ENCODE results near the gene TBC1D22A.

TBC1D22A gene

DNA sequence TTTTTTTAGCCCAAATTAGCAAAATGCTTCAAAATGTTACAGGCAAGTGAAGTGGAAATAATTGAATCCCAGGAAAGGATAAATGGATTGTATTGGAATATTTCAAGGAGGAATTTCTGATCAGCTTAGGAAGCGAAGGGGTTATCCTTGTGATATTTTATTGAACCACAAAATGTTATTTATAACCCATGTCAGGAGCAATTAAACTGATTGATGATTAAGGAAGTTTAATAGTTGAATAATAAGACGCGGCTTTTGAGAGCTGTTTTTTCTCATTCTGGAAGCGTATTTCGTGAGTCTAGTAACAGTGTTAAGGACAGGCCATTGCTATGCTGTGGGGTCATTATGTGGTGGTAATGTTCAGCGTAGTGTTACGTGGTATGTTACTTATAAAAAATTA lies 192.3 kb downstream of the TBC1D22A start:
- TF ChIP-seq ZFP3 (CRISPR knock-in tag; IDR thresholded peaks at IDR 0.05) (no peak), PPARA (CRISPR knock-in tag; IDR thresholded peaks at IDR 0.05; ENCODE audit: borderline replicate concordance) (no peak), OSR1 (CRISPR knock-in tag; IDR thresholded peaks at IDR 0.05) (no peak), BACH2 (CRISPR knock-in tag; IDR thresholded peaks at IDR 0.05; ENCODE audit: borderline replicate concordance) (no peak), RARB (CRISPR knock-in tag; IDR thresholded peaks at IDR 0.05) (no peak), PATZ1 (CRISPR knock-in tag; IDR thresholded peaks at IDR 0.05; ENCODE audit: borderline replicate concordance) (no peak), ZNF70 (CRISPR knock-in tag; IDR thresholded peaks at IDR 0.05) (no peak)
- TF ChIP-seq, protein P1, sequence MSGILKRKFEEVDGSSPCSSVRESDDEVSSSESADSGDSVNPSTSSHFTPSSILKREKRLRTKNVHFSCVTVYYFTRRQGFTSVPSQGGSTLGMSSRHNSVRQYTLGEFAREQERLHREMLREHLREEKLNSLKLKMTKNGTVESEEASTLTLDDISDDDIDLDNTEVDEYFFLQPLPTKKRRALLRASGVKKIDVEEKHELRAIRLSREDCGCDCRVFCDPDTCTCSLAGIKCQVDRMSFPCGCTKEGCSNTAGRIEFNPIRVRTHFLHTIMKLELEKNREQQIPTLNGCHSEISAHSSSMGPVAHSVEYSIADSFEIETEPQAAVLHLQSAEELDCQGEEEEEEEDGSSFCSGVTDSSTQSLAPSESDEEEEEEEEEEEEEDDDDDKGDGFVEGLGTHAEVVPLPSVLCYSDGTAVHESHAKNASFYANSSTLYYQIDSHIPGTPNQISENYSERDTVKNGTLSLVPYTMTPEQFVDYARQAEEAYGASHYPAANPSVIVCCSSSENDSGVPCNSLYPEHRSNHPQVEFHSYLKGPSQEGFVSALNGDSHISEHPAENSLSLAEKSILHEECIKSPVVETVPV (CRISPR knock-in tag; IDR thresholded peaks at IDR 0.05), result no peak
- no peak for ATAC-seq

- no peak for TF ChIP-seq ARNTL (CRISPR knock-in tag; IDR thresholded peaks at IDR 0.05; ENCODE audit: borderline replicate concordance, low read depth)
- TF ChIP-seq CREB5 (CRISPR knock-in tag; IDR thresholded peaks at IDR 0.05; ENCODE audit: low read depth), result no peak
- no peak for TF ChIP-seq PPARA (CRISPR knock-in tag; IDR thresholded peaks at IDR 0.05; ENCODE audit: borderline replicate concordance)
- no peak for TF ChIP-seq RARB (CRISPR knock-in tag; IDR thresholded peaks at IDR 0.05)
- TF ChIP-seq ZFP30 (CRISPR knock-in tag; IDR thresholded peaks at IDR 0.05), result no peak
- no peak for TF ChIP-seq ZNF565 (CRISPR knock-in tag; conservative IDR thresholded peaks at IDR 0.05; ENCODE audit: low read depth)
- TF ChIP-seq ZNF70 (CRISPR knock-in tag; IDR thresholded peaks at IDR 0.05), result no peak
- no peak for ATAC-seq
Observed at GRCh38 chr22:46956498-46957215, 194.2 kb downstream of the TBC1D22A start.

GRCh38 chr22:46957521-46957920 lies 195.1 kb downstream of the TBC1D22A start:
- no peak for TF ChIP-seq ZC3H10 (CRISPR knock-in tag; IDR thresholded peaks at IDR 0.05)
- no peak for ATAC-seq

- TF ChIP-seq, protein P2, sequence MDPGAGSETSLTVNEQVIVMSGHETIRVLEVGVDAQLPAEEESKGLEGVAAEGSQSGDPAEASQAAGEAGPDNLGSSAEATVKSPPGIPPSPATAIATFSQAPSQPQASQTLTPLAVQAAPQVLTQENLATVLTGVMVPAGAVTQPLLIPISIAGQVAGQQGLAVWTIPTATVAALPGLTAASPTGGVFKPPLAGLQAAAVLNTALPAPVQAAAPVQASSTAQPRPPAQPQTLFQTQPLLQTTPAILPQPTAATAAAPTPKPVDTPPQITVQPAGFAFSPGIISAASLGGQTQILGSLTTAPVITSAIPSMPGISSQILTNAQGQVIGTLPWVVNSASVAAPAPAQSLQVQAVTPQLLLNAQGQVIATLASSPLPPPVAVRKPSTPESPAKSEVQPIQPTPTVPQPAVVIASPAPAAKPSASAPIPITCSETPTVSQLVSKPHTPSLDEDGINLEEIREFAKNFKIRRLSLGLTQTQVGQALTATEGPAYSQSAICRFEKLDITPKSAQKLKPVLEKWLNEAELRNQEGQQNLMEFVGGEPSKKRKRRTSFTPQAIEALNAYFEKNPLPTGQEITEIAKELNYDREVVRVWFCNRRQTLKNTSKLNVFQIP (CRISPR knock-in tag; IDR thresholded peaks at IDR 0.05; ENCODE audit: borderline replicate concordance, low read depth), result no peak
- TF ChIP-seq PPARA (CRISPR knock-in tag; IDR thresholded peaks at IDR 0.05; ENCODE audit: borderline replicate concordance) (no peak), ZFP30 (CRISPR knock-in tag; IDR thresholded peaks at IDR 0.05) (no peak), ISL1 (CRISPR knock-in tag; IDR thresholded peaks at IDR 0.05) (no peak), ZNF565 (CRISPR knock-in tag; conservative IDR thresholded peaks at IDR 0.05; ENCODE audit: low read depth) (no peak), ARNTL (CRISPR knock-in tag; IDR thresholded peaks at IDR 0.05; ENCODE audit: borderline replicate concordance, low read depth) (no peak), CREB5 (CRISPR knock-in tag; IDR thresholded peaks at IDR 0.05; ENCODE audit: low read depth) (no peak), BACH2 (CRISPR knock-in tag; IDR thresholded peaks at IDR 0.05; ENCODE audit: borderline replicate concordance) (no peak), PATZ1 (CRISPR knock-in tag; IDR thresholded peaks at IDR 0.05; ENCODE audit: borderline replicate concordance) (no peak)
- ATAC-seq, result no peak
Observed at GRCh38 chr22:46958191-46958590, 195.7 kb downstream of the TBC1D22A start.
